Fibroblast of skin of left quadriceps (primary cell): ENCODE results near the gene COL5A1.

Experiments
- DNase-seq, 2 experiments: peaks; one replicate each; pipeline ENCODE4 v3.0.0-alpha.2; 2013; ENCODE audit warnings: low read depth in 2 of 2

Gene COL5A1

DNA sequence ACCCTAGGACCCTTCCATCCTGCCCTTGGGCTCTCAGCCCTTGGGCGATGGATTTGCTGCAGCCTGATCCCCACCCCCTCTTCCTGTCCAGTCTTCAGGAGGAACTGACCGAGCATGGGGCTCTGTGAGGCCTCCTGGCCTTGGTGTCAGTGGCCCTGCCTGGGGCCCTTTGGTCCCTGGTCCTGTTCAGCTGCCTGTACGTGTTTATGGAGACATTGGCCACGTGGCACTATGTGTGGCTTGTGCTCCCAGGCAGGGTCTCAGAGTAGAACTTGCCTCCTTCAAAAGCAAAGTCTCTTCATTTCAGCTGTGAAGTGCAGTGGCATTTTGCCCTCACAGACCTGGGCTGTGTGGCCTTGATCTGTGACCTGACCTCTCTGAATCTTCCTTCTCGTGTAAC, 250.1 kb downstream of the COL5A1 start:
- DNase-seq, result no peak

DNA sequence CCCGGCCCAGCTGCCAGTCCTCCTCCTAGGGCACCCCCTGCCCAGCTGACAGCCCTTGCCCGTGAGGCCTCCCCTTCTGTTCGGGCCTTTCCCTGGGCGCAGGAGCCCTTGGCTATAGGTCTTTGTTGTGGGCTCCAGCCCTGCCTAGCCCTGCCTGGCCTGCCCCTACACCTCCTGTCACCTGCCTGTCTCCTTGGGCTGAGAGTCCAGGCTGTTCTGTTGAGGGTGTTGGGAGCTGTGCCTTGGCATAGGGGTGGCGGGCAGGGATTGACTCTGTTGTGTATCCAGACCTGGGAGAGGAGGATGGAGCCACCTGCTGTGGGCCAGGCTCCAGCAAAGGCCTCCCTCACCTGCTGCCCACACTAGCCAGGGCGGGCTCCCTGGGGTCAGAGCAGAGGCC, 250.6 kb downstream of the COL5A1 start:
- no peak for DNase-seq

DNA sequence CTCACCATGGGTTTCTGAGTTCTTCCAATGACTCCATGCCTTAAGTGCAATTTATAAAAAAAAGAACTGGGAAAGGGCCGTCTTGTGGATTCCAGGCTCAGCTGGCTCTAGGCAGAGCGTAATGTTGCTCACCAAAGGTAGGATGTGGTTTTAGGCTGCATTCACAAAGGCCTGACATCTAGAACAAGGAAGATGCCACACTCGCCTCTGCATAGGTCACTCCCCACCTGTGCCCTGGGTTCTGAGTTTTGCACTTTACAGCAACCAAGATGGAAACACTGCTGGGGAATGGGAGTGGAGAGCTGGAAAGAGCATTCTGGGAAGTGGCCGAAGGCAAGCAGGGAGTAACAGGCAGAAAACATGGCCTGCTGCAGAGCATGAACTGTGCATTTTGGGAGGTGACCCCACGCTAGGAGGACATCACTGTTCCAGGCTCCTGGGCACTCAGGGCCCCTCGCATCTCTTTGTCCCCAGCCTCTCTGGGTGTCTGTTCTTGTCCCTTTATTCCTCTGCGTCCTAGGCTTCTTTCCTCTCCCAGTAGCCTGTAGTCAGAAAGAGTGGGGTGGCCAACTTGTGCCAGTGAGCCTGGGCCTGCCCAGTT, 251.3 kb downstream of the COL5A1 start:
- no peak for DNase-seq
